ENCODE measurements around the gene HNRNPU. TPM values are rescaled to one million over a fixed set of nuclear protein-coding genes. Genes with fewer than 3 reads are reported as not detected.

HNRNPU gene
- total RNA-seq, 3 donors from 2014 or later = 197 to 281 (median 260) TPM

DNA sequence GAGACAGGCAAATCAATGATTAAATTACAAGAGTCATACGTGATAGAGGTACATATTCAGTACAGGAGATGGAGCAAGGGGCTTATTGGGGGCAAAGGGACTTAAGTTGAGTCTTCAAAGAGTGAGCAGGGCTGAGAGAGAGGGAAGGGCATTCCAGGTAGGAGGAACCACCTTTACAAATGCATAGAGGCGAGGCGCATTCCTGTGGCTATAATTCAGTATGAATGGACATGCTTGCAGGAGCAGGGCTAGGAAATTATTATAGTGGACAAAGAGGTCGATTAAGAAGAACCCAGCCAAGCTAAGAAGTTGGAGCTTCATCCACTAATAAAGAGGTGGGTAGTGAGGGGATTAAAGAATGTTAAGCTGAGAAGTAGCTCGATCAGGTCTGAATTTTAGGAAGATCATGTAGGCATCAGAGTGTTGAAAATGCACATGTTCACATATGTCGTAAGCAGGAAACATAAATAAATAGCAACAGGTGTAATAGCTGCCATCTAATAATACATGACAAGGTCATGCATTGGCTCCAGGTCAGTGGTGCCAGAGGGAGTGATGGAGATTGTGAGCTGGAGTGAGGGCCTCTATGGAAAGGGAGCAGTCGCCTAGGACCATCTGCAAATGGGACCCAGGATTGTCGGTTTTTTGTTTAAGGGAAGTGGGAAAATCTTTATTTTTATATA lies 12.0 kb upstream of the HNRNPU start:
- H3K4me1 ChIP-seq (ENCODE audit: low read depth) = no peaks in the 10 kb centered on the region
- ATAC-seq = no peak
- H3K9me3 ChIP-seq = no peaks in the 10 kb centered on the region
- intact Hi-C loops (cut with DNase I, micrococcal nuclease) = no loop called here
- no peak for DNase-seq
- H3K4me3 ChIP-seq = no peak overlapping the region
- TF ChIP-seq, protein P1, sequence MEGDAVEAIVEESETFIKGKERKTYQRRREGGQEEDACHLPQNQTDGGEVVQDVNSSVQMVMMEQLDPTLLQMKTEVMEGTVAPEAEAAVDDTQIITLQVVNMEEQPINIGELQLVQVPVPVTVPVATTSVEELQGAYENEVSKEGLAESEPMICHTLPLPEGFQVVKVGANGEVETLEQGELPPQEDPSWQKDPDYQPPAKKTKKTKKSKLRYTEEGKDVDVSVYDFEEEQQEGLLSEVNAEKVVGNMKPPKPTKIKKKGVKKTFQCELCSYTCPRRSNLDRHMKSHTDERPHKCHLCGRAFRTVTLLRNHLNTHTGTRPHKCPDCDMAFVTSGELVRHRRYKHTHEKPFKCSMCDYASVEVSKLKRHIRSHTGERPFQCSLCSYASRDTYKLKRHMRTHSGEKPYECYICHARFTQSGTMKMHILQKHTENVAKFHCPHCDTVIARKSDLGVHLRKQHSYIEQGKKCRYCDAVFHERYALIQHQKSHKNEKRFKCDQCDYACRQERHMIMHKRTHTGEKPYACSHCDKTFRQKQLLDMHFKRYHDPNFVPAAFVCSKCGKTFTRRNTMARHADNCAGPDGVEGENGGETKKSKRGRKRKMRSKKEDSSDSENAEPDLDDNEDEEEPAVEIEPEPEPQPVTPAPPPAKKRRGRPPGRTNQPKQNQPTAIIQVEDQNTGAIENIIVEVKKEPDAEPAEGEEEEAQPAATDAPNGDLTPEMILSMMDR (IDR thresholded peaks at IDR 0.05) = no peak
- H3K36me3 ChIP-seq (ENCODE audit: low read depth) = no peaks in the 10 kb centered on the region

DNA sequence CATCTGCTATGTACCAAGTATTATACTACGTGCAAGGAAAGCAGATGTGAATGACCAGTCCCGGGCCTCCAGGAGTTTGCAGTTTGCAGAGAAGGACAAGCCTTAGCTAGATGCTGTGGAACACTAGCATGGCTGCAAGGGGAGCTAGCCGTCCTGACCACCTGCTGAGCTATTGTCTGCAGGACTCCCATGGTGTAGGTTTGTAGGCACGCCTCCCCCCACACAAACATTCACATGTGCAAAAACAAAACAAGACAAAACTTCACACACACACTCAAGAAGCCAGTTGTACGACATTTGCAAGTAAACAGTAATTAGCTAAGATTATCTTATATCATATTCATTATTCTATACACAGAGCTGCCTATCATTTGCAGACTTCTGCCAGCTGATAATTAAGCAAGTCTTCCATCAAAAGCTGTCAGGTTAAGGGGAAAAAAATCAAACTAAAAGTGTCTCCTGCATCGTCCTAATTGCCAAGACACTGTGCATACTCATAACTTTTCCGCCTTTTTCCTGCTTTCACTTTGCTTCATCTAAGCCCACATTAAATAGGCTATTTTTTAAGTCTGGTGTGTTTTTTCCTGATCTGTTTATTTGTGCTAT lies 10.7 kb upstream of the HNRNPU start:
- DNase-seq = no peak
- TF ChIP-seq, protein P1 (IDR thresholded peaks at IDR 0.05) = no peak
- Histone ChIP-seq H3K36me3 (ENCODE audit: low read depth) (no peaks in the 10 kb centered on the region), H3K4me1 (ENCODE audit: low read depth) (no peaks in the 10 kb centered on the region), H3K4me3 (no peak overlapping the region), H3K9me3 (no peaks in the 10 kb centered on the region)
- no peak for ATAC-seq
- intact Hi-C loops (cut with DNase I, micrococcal nuclease) = no loop called here

DNA sequence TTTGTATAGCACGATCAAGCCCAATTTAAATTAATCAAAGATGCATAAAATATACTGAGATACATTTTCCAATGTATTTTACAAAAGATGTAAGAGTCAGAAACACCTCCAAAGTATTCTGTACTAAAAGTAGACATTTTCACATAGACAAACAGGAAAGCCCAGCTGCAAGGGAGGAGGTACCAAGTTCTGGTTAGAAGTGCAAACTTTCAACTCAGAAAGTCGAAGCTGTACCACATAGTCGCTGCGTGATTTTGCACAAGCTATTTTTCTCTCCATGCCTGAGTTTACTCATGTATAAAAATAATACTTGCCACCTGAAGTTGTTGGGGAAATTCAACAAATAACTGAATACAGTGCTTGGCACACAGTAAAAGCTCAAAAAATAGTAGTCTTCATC lies 5.6 kb upstream of the HNRNPU start:
- H3K4me1 ChIP-seq (ENCODE audit: low read depth) = peaks cover 4% of the 10 kb centered on the region
- H3K36me3 ChIP-seq (ENCODE audit: low read depth) = no peaks in the 10 kb centered on the region
- no peaks in the 10 kb centered on the region for H3K9me3 ChIP-seq
- TF ChIP-seq, protein P1 (IDR thresholded peaks at IDR 0.05) = no peak
- intact Hi-C loops (cut with DNase I, micrococcal nuclease) = loop anchor here in 1 of 2 donors (10.0 kb wide), 2 partner anchors 105 to 175 kb away; no protein-coding TSS in a partner anchor
- no peak for ATAC-seq
- DNase-seq = no peak
- no peak overlapping the region for H3K4me3 ChIP-seq

DNA sequence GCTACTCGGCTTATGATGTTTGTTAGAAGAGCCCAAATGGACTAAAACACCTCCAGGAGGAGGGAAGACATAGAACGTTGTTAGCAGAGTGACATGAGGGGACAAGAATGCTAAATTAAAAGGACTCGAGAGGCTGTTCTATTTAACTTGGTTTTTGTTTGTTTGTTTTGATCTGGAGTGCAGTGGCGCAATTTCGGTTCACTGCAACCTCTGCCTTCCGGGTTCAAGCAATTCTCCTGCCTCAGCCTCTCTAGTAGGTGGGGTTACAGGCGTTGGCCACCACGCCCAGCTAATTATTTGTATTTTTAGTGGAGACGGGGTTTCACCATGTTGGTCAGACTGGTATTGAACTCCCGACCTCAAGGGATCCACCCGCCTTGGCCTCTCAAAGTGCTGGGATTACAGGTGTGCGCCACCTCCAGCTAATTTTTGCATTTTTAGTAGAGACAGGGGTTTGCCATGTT lies 5.1 kb upstream of the HNRNPU start:
- no peak overlapping the region for H3K4me3 ChIP-seq
- ATAC-seq (no peak), DNase-seq (no peak)
- no peaks in the 10 kb centered on the region for H3K9me3 ChIP-seq
- no peaks in the 10 kb centered on the region for H3K36me3 ChIP-seq (ENCODE audit: low read depth)
- TF ChIP-seq, protein P1 (IDR thresholded peaks at IDR 0.05) = no peak
- intact Hi-C loops (cut with DNase I, micrococcal nuclease) = loop anchor here in 1 of 2 donors (10.0 kb wide), 2 partner anchors 105 to 175 kb away; no protein-coding TSS in a partner anchor
- peaks cover 4% of the 10 kb centered on the region for H3K4me1 ChIP-seq (ENCODE audit: low read depth)

DNA sequence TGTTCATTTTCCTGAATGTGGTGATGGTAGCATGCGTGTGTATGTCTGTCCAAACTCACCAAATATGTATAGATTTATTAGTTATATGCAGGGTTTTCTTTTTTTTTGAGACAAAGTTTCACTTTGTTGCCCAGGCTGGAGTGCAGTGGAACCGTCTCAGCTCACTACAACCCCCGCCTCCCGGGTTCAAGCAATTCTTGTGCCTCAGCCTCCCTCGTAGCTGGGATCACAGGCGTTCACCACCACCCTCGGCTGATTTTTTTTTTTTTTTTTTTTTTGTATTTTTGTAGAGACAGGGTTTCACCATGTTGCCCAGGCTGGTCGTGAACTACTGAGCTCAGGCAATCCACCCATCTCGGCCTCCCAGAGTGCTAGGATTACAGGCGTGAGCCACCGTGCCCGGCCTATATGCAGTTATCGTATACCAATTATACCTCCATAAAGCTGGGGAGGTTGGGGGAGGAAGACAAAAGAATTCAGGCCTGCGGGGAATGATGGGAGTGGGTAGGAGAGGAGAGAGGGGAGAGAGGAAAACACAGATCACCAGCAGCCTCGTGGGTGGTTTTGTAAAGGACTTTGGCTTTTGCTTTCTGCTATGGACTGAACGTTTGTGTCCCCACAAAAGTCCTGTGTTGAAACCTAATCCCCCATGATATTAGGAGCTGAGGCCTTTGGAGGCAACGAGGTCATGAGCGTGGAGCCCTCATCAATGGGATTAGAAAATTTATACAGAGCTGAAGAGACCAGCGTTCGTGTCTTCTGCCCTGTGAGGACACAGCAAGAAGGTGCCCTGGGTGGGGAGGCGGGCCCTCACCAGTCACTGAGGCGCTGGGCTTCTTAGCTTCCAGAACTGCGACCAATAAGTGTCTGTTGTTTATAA lies 4.4 kb upstream of the HNRNPU start:
- Histone ChIP-seq H3K9me3 (no peaks in the 10 kb centered on the region), H3K4me3 (no peak overlapping the region), H3K4me1 (ENCODE audit: low read depth) (peaks cover 4% of the 10 kb centered on the region), H3K36me3 (ENCODE audit: low read depth) (no peaks in the 10 kb centered on the region)
- ATAC-seq = no peak
- TF ChIP-seq, protein P1 (IDR thresholded peaks at IDR 0.05) = no peak
- intact Hi-C loops (cut with DNase I, micrococcal nuclease) = loop anchor here in 1 of 2 donors (10.0 kb wide), 2 partner anchors 106 to 176 kb away; no protein-coding TSS in a partner anchor
- DNase-seq = no peak

All from mucosa of descending colon (tissue), 3 donors.